ENCODE data around the gene TTC33. TPM values are rescaled to one million over a fixed set of nuclear protein-coding genes. Genes with fewer than 3 reads are reported as not detected.

The TTC33 gene
- total RNA-seq, 2 donors from 2014 or later, result 13.5 to 19.3 TPM

- H3K27me3 Mint-ChIP-seq (ENCODE audit: insufficient read depth), result no peaks in the 10 kb centered on the region
- Histone ChIP-seq H3K9me3 (ENCODE audit: control insufficient read depth, low read length) (no peaks in the 10 kb centered on the region), H3K27ac (ENCODE audit: low read depth, low read length) (no peak overlapping the region), H3K9ac (ENCODE audit: extremely low read depth, low read length, poor library complexity, severe bottlenecking) (no peak overlapping the region), H3K4me3 (ENCODE audit: low read length) (no peak overlapping the region), H3K4me1 (ENCODE audit: control insufficient read depth, insufficient read depth, low read length) (no peaks in the 10 kb centered on the region), H3K36me3 (ENCODE audit: control insufficient read depth, insufficient read depth, low read length) (no peaks in the 10 kb centered on the region), H3K27me3 (ENCODE audit: control insufficient read depth, insufficient read depth, low read length, poor library complexity, severe bottlenecking) (no peaks in the 10 kb centered on the region)
- H3K9me3 Mint-ChIP-seq, result no peaks in the 10 kb centered on the region
- H3K4me1 Mint-ChIP-seq, result no peaks in the 10 kb centered on the region
- WGBS, 2 experiments (ENCODE audit: insufficient coverage in 1 of 2, insufficient read length in 1 of 2), result 93% methylated on average over 4 of the region's 4 CpGs; no CpG with 5 or more reads in 1 of the 2 experiments
- no peak overlapping the region for H3K27ac Mint-ChIP-seq
- DNase-seq, result no peak
- H3K36me3 Mint-ChIP-seq (ENCODE audit: low read depth), result no peaks in the 10 kb centered on the region
- TF ChIP-seq CTCF (conservative IDR thresholded peaks at IDR 0.05), result no peak
- H3K4me3 Mint-ChIP-seq, result no peak overlapping the region
Measured at GRCh38 chr5:40654377-40654991, 101.3 kb downstream of the TTC33 start.

GRCh38 chr5:40653221-40654022 is 102.3 kb downstream of the TTC33 start:
- TF ChIP-seq CTCF (conservative IDR thresholded peaks at IDR 0.05), result no peak
- WGBS, 2 experiments (ENCODE audit: insufficient coverage in 1 of 2, insufficient read length in 1 of 2), result 92 to 100% methylated on average over 1 to 4 of the region's 4 CpGs
- H3K27ac Mint-ChIP-seq, result no peak overlapping the region

GRCh38 chr5:40652441-40653220 is 103.1 kb downstream of the TTC33 start:
- no peak overlapping the region for H3K27ac Mint-ChIP-seq
- Histone ChIP-seq H3K9ac (ENCODE audit: extremely low read depth, low read length, poor library complexity, severe bottlenecking) (no peak overlapping the region), H3K27me3 (ENCODE audit: control insufficient read depth, insufficient read depth, low read length, poor library complexity, severe bottlenecking) (no peaks in the 10 kb centered on the region), H3K36me3 (ENCODE audit: control insufficient read depth, insufficient read depth, low read length) (no peaks in the 10 kb centered on the region), H3K9me3 (ENCODE audit: control insufficient read depth, low read length) (no peaks in the 10 kb centered on the region), H3K4me3 (ENCODE audit: low read length) (no peak overlapping the region), H3K4me1 (ENCODE audit: control insufficient read depth, insufficient read depth, low read length) (no peaks in the 10 kb centered on the region), H3K27ac (ENCODE audit: low read depth, low read length) (no peak overlapping the region)
- H3K36me3 Mint-ChIP-seq (ENCODE audit: low read depth), result no peaks in the 10 kb centered on the region
- H3K9me3 Mint-ChIP-seq, result no peaks in the 10 kb centered on the region
- no peak overlapping the region for H3K4me3 Mint-ChIP-seq
- no peak for DNase-seq
- no peaks in the 10 kb centered on the region for H3K4me1 Mint-ChIP-seq
- 86 to 100% methylated on average over 1 to 8 of the region's 8 CpGs for WGBS, 2 experiments (ENCODE audit: insufficient coverage in 1 of 2, insufficient read length in 1 of 2)
- H3K27me3 Mint-ChIP-seq (ENCODE audit: insufficient read depth), result no peaks in the 10 kb centered on the region
- no peak for TF ChIP-seq CTCF (conservative IDR thresholded peaks at IDR 0.05)

More at GRCh38 chr5:40653221-40654022, 102.3 kb downstream of the TTC33 start:
- H3K9ac ChIP-seq (ENCODE audit: extremely low read depth, low read length, poor library complexity, severe bottlenecking), result no peak overlapping the region
- no peaks in the 10 kb centered on the region for H3K27me3 ChIP-seq (ENCODE audit: control insufficient read depth, insufficient read depth, low read length, poor library complexity, severe bottlenecking)
- no peaks in the 10 kb centered on the region for H3K36me3 ChIP-seq (ENCODE audit: control insufficient read depth, insufficient read depth, low read length)
- H3K9me3 ChIP-seq (ENCODE audit: control insufficient read depth, low read length), result no peaks in the 10 kb centered on the region
- H3K4me3 Mint-ChIP-seq, result no peak overlapping the region
- no peak for DNase-seq
- H3K9me3 Mint-ChIP-seq, result no peaks in the 10 kb centered on the region
- no peaks in the 10 kb centered on the region for H3K27me3 Mint-ChIP-seq (ENCODE audit: insufficient read depth)
- no peaks in the 10 kb centered on the region for H3K36me3 Mint-ChIP-seq (ENCODE audit: low read depth)
- no peaks in the 10 kb centered on the region for H3K4me1 Mint-ChIP-seq
- no peaks in the 10 kb centered on the region for H3K4me1 ChIP-seq (ENCODE audit: control insufficient read depth, insufficient read depth, low read length)
- H3K27ac ChIP-seq (ENCODE audit: low read depth, low read length), result no peak overlapping the region
- no peak overlapping the region for H3K4me3 ChIP-seq (ENCODE audit: low read length)

Data from endodermal cell (in vitro differentiated cells).